Activated CD8-positive, alpha-beta T cell treated with anti-CD3 and anti-CD28 coated beads, Interleukin-2, amount 10 ng/mL, durations not matched to agents 7 days and 5 days (primary cell): Measurements from ENCODE around the gene TCP1. TPM values are rescaled to one million over a fixed set of nuclear protein-coding genes. Genes with fewer than 3 reads are reported as not detected.
"Not testable (repeated sequence)": the region's sequence is repeated elsewhere in the genome, so short reads cannot be mapped to it uniquely, and the experiment has no call there.

Experiments
- ATAC-seq: fragments of 150-1000 bp; cut with Tn5 transposase; one replicate; pipeline ENCODE4 v1.10.0; 2021; ENCODE audit warnings: moderate library complexity
- CTCF ChIA-PET: fragments of 350-600 bp; sonication (Branson Sonifier 250); formaldehyde crosslinking; loops from one replicate; lab custom pipeline; 2021; ENCODE audit warnings: antibody characterized with exemption; lab: Charles Lee
- POLR2A ChIA-PET: fragments of 350-600 bp; sonication (Branson Sonifier 250); formaldehyde crosslinking; loops from one replicate; lab custom pipeline; 2021; ENCODE audit warnings: antibody characterized with exemption; lab: Charles Lee
- DNase-seq: peaks from one replicate; pipeline ENCODE4 v3.0.0-alpha.2; 2020
- H3K27ac Mint-ChIP-seq: one replicate; pipeline ENCODE4 v1.8.0; 2021; ENCODE audit warnings: mild to moderate bottlenecking, mixed read lengths
- H3K27me3 Mint-ChIP-seq: one replicate; pipeline ENCODE4 v1.8.0; 2021; ENCODE audit warnings: low read depth, mixed read lengths
- H3K36me3 Mint-ChIP-seq: one replicate; pipeline ENCODE4 v1.8.0; 2021; ENCODE audit warnings: low read depth, mixed read lengths
- H3K4me1 Mint-ChIP-seq: one replicate; pipeline ENCODE4 v1.8.0; 2021; ENCODE audit warnings: low read depth, mixed read lengths
- H3K4me3 Mint-ChIP-seq: one replicate; pipeline ENCODE4 v1.8.0; 2021; ENCODE audit warnings: mild to moderate bottlenecking, mixed read lengths
- H3K9me3 Mint-ChIP-seq: one replicate; pipeline ENCODE4 v1.8.0; 2022; ENCODE audit warnings: mixed read lengths; ENCODE audit not compliant: insufficient read depth
- total RNA-seq, 2 experiments: library from RNA; stranded (reverse); gene quantifications; one replicate each; pipeline ENCODE4 v1.2.3, GENCODE V29; 2021

Gene TCP1
- total RNA-seq, 2 experiments from 2014 or later = 263 to 277 TPM

GRCh38 chr6:159815410-159815809 lies 26.0 kb upstream of the TCP1 start:
- CTCF ChIA-PET = no interaction called here
- no peak overlapping the region for H3K4me3 Mint-ChIP-seq
- ATAC-seq (no peak), DNase-seq (no peak)
- no peaks in the 10 kb centered on the region for H3K36me3 Mint-ChIP-seq
- H3K9me3 Mint-ChIP-seq = no peaks in the 10 kb centered on the region
- H3K27ac Mint-ChIP-seq = no peak overlapping the region
- POLR2A ChIA-PET = no interaction called here
- no peaks in the 10 kb centered on the region for H3K27me3 Mint-ChIP-seq
- peaks cover 13% of the 10 kb centered on the region for H3K4me1 Mint-ChIP-seq

- peaks cover 4% of the 10 kb centered on the region for H3K4me1 Mint-ChIP-seq
- DNase-seq (no peak), ATAC-seq (no peak)
- H3K36me3 Mint-ChIP-seq = no peaks in the 10 kb centered on the region
- no peak overlapping the region for H3K27ac Mint-ChIP-seq
- ChIA-PET POLR2A (no interaction called here), CTCF (no interaction called here)
- H3K9me3 Mint-ChIP-seq = no peaks in the 10 kb centered on the region
- no peaks in the 10 kb centered on the region for H3K27me3 Mint-ChIP-seq
- H3K4me3 Mint-ChIP-seq = no peak overlapping the region
Measured at GRCh38 chr6:159813781-159814180, 24.4 kb upstream of the TCP1 start.

- H3K27ac Mint-ChIP-seq = no peak overlapping the region
- ATAC-seq (no peak), DNase-seq (no peak)
- no peaks in the 10 kb centered on the region for H3K27me3 Mint-ChIP-seq
- H3K4me3 Mint-ChIP-seq = no peak overlapping the region
- ChIA-PET POLR2A (no interaction called here), CTCF (no interaction called here)
- H3K4me1 Mint-ChIP-seq = peaks cover 4% of the 10 kb centered on the region
- H3K36me3 Mint-ChIP-seq = no peaks in the 10 kb centered on the region
- no peaks in the 10 kb centered on the region for H3K9me3 Mint-ChIP-seq
Measured at GRCh38 chr6:159809149-159809548, 19.7 kb upstream of the TCP1 start.

GRCh38 chr6:159808647-159809046 lies 19.2 kb upstream of the TCP1 start:
- no peak for ATAC-seq
- H3K27me3 Mint-ChIP-seq = no peaks in the 10 kb centered on the region
- H3K27ac Mint-ChIP-seq = no peak overlapping the region
- H3K9me3 Mint-ChIP-seq = no peaks in the 10 kb centered on the region
- peaks cover 4% of the 10 kb centered on the region for H3K4me1 Mint-ChIP-seq
- ChIA-PET CTCF (no interaction called here), POLR2A (no interaction called here)
- no peak for DNase-seq
- no peak overlapping the region for H3K4me3 Mint-ChIP-seq
- H3K36me3 Mint-ChIP-seq = no peaks in the 10 kb centered on the region

GRCh38 chr6:159807150-159807858 lies 17.9 kb upstream of the TCP1 start:
- ChIA-PET CTCF (interaction anchor here (0.8 to 1.4 kb wide), 2 partner anchors 16 to 84 kb away, joined by 3 read pairs; no protein-coding TSS in a partner anchor), POLR2A (no interaction called here)
- peaks cover 4% of the 10 kb centered on the region for H3K4me1 Mint-ChIP-seq
- no peak overlapping the region for H3K27ac Mint-ChIP-seq
- H3K4me3 Mint-ChIP-seq = no peak overlapping the region
- no peak for DNase-seq
- no peaks in the 10 kb centered on the region for H3K36me3 Mint-ChIP-seq
- no peaks in the 10 kb centered on the region for H3K9me3 Mint-ChIP-seq
- no peak for ATAC-seq
- no peaks in the 10 kb centered on the region for H3K27me3 Mint-ChIP-seq

- Mint-ChIP-seq H3K27me3 (no peaks in the 10 kb centered on the region), H3K36me3 (no peaks in the 10 kb centered on the region), H3K9me3 (no peaks in the 10 kb centered on the region), H3K27ac (no peak overlapping the region), H3K4me3 (no peak overlapping the region), H3K4me1 (peaks cover 4% of the 10 kb centered on the region)
- DNase-seq (no peak), ATAC-seq (no peak)
- CTCF ChIA-PET = interaction anchor here (1.4 kb wide), 1 partner anchor 15 kb away, joined by 3 read pairs; no protein-coding TSS in a partner anchor
- POLR2A ChIA-PET = interaction anchor here (1.2 kb wide), 1 partner anchor 15 kb away, joined by 6 read pairs; the partner anchor contains the start of gene MRPL18
Measured at GRCh38 chr6:159806021-159806458, 16.6 kb upstream of the TCP1 start.

GRCh38 chr6:159805440-159806020 lies 16.1 kb upstream of the TCP1 start:
- Mint-ChIP-seq H3K27ac (no peak overlapping the region), H3K4me3 (no peak overlapping the region), H3K27me3 (no peaks in the 10 kb centered on the region), H3K36me3 (peaks cover 4% of the 10 kb centered on the region), H3K9me3 (no peaks in the 10 kb centered on the region), H3K4me1 (peaks cover 4% of the 10 kb centered on the region)
- ChIA-PET CTCF (interaction anchor here (0.6 to 0.7 kb wide), 3 partner anchors 31 to 791 kb away, joined by 3 read pairs; no protein-coding TSS in a partner anchor), POLR2A (interaction anchor here (1.2 kb wide), 1 partner anchor 15 kb away, joined by 6 read pairs; the partner anchor contains the start of gene MRPL18)
- ATAC-seq (no peak), DNase-seq (no peak)

- Mint-ChIP-seq H3K27ac (no peak overlapping the region), H3K4me1 (peaks cover 2% of the 10 kb centered on the region), H3K9me3 (no peaks in the 10 kb centered on the region), H3K36me3 (peaks cover 10% of the 10 kb centered on the region), H3K27me3 (no peaks in the 10 kb centered on the region), H3K4me3 (no peak overlapping the region)
- ChIA-PET POLR2A (no interaction called here), CTCF (no interaction called here)
- no peak for DNase-seq
- ATAC-seq = no peak
Measured at GRCh38 chr6:159804504-159804903, 15.1 kb upstream of the TCP1 start.

- Mint-ChIP-seq H3K9me3 (no peaks in the 10 kb centered on the region), H3K4me1 (peaks cover 3% of the 10 kb centered on the region), H3K4me3 (no peak overlapping the region), H3K27me3 (no peaks in the 10 kb centered on the region), H3K36me3 (peaks cover 33% of the 10 kb centered on the region), H3K27ac (no peak overlapping the region)
- ChIA-PET CTCF (no interaction called here), POLR2A (no interaction called here)
- DNase-seq (no peak), ATAC-seq (no peak)
Measured at GRCh38 chr6:159801935-159802334, 12.5 kb upstream of the TCP1 start.

GRCh38 chr6:159800141-159800865 lies 10.9 kb upstream of the TCP1 start, which contains the start of gene PNLDC1:
PNLDC1 (plus strand) TSS chr6:159800276; CDS start chr6:159800308, 32 bp downstream.
- ATAC-seq (peak; percentile 6), DNase-seq (no peak)
- Mint-ChIP-seq H3K27ac (no peak within 1 kb of the TSS), H3K4me3 (no peak within 1 kb of the TSS), H3K36me3 (peaks cover 37% of the 10 kb centered on the region), H3K4me1 (peaks cover 5% of the 10 kb centered on the region), H3K9me3 (no peaks in the 10 kb centered on the region), H3K27me3 (no peaks in the 10 kb centered on the region)
- ChIA-PET POLR2A (no interaction called here), CTCF (no interaction called here)

GRCh38 chr6:159797554-159797953 lies 8.2 kb upstream of the TCP1 start:
- H3K4me3 Mint-ChIP-seq = no peak overlapping the region
- ATAC-seq (no peak), DNase-seq (no peak)
- no peak overlapping the region for H3K27ac Mint-ChIP-seq
- H3K9me3 Mint-ChIP-seq = no peaks in the 10 kb centered on the region
- peaks cover 59% of the 10 kb centered on the region for H3K36me3 Mint-ChIP-seq
- ChIA-PET CTCF (no interaction called here), POLR2A (no interaction called here)
- peaks cover 24% of the 10 kb centered on the region for H3K4me1 Mint-ChIP-seq
- H3K27me3 Mint-ChIP-seq = no peaks in the 10 kb centered on the region

GRCh38 chr6:159794976-159795375 lies 5.6 kb upstream of the TCP1 start:
- H3K9me3 Mint-ChIP-seq, POLR2A ChIA-PET, CTCF ChIA-PET, DNase-seq, H3K27me3 Mint-ChIP-seq, ATAC-seq, H3K4me3 Mint-ChIP-seq: not testable (repeated sequence)
- Mint-ChIP-seq H3K27ac (peak overlapping the region; percentile 43), H3K4me1 (peaks cover 38% of the 10 kb centered on the region), H3K36me3 (peaks cover 76% of the 10 kb centered on the region)
